HG03457 (cell line): Measurements from ENCODE around the gene KRTAP22-1.

ENCODE experiments used
- ATAC-seq: cut with Tn5 transposase; IDR thresholded peaks from one replicate; pipeline ENCODE4 v1.9.1; 2021; ENCODE audit warnings: moderate number of reproducible peaks; ENCODE audit not compliant: unreplicated experiment

Gene KRTAP22-1

DNA sequence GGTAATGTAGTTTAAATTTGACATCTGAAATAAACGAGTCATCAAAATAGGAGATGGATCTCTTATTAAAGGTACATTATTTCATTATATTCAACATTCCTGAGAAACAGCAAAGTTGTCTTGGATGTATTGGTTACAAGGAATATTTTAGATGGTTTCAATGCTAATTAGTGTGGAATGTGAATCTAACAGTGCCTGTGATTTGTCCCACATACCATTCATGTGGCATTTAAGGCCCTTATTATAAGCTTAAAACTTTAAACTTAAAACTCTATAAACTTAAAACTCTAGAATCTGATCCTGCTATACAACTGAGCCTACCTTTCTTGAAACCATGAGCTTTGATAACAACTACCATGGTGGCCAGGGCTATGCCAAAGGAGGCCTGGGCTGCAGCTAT lies at the start of gene KRTAP22-1:
Gene KRTAP22-1 (plus strand): TSS at position 301 of the 400 bp plus-strand sequence.
- ATAC-seq: no peak

- ATAC-seq: no peak
These were observed 48.1 kb upstream of the KRTAP22-1 start for GRCh38 chr21:30552782-30553181.

- ATAC-seq: no peak
These were observed 45.8 kb upstream of the KRTAP22-1 start for GRCh38 chr21:30555095-30555494.

GRCh38 chr21:30561264-30561895 lies 39.5 kb upstream of the KRTAP22-1 start, which contains the start of gene KRTAP19-7:
Gene KRTAP19-7, minus strand, starts transcription at chr21:30561314. Its CDS starts 25 bp downstream, at chr21:30561289.
- no peak for ATAC-seq

DNA sequence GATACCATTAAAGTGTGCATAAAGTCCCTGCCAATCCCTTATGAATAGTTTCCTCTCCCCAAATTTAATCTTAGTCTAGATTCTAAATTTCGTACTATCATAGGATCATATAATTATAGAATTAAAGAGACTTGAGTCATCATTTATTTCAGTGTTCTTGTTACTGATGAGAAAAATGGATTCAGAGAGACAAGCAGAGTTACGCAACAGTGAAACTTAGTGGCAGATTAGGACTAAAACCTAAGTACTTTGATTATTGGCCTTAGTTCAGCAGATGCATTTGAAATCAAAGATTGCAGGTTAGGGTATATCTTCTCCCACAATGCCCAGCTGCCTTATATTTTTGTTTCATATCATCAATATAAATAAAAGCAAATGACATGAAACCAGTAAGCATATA lies 38.9 kb upstream of the KRTAP22-1 start:
- no peak for ATAC-seq

DNA sequence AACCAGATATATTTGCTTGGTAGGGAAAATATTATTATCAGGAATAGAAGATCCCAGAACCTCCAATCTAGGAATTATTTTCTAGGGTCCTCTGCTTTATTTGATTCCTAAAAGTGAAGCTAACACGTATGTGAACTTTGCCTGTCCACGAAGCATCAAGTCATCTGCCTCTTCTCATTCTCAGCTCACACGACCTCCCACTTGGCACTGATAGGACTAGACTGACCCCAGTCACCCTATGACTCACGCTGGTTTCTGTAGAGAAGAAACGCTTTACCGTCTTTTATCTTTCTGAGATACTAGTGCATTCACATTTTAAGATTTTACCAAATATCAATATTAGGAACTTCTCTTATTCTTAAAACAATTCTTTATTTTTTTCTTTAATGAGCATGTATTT lies 37.8 kb upstream of the KRTAP22-1 start:
- ATAC-seq: no peak

DNA sequence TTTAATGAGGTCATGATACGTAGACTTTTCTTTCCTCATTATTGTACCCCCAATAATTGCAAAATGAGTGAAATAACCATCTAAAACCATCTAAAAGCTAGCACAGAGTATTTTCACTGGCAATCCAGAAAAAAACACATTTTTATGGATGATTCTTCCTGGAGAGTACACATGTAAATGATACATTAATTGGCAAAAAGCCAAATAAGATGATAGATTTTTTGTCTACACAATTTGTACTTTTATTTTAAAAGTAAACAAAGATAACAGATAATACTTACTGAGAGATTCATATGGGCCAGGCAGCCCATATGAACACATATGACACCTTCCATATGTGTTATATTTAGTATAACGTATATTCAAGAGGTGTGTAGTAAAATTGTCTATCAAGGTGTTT lies 37.3 kb upstream of the KRTAP22-1 start:
- no peak for ATAC-seq

- ATAC-seq: no peak
These were observed 33.3 kb upstream of the KRTAP22-1 start for GRCh38 chr21:30567617-30568016.

DNA sequence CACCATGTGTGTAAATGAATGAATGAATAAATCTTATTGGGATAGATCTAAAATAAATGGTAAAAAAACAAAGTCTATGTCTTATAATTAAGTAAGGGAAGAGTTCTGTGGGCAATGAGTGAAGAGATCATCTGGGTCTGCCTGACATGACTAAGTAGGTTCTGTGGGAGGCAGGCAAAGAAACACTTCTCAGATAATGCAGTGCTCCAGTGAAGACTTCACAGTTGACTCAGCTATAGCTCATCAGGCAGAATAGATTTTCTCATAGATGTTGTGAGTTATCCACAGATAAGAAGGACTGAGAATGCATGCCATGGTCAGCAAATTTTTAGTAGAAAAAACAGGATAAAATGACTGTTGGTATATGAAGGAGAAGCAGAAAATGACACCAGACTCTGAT lies 23.1 kb upstream of the KRTAP22-1 start:
- no peak for ATAC-seq

- ATAC-seq: no peak
These were observed 21.5 kb upstream of the KRTAP22-1 start for GRCh38 chr21:30579346-30579745.

DNA sequence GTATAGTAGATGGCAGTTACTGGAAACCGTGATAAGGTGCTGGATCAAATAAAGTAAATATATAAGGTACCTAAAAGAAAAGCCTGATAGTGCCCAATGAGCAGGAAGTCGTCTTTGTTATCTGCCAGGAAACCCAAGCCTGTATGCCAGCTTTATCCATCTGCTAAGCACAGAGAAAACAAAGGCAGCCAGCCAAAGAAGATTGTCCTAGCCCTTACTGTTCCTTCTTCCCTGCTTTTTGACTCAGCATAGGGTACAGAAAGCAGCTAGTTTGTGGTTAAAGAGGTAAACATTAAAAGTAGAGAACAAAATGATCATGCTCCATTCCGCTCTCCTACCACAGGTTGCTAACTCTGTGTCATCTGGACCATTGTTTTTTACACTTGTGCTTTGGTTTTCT lies 20.8 kb upstream of the KRTAP22-1 start:
- ATAC-seq: no peak

GRCh38 chr21:30582870-30583269 lies 18.0 kb upstream of the KRTAP22-1 start:
- no peak for ATAC-seq

DNA sequence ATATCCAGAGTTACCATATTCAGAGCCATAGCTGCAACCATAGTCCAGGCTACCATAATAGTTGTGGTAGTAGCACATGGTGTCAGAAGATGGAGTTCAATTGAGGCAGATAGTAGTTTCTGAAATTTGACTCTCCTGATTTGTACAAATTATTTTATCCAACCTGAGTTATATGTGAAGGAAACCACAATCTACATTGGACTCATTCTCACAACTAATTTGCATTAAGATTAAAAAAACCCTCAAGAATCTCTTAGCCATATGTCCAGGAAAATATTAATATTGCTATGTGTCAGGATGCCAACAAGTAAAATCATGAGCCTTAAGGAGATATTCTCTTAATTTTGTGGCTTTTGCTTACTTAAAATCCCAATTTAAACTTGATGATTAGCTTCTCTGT lies 10.6 kb upstream of the KRTAP22-1 start, which contains the start of gene KRTAP22-2:
Gene KRTAP22-2 (minus strand): TSS at position 101 of the 400 bp plus-strand sequence.
- no peak for ATAC-seq

DNA sequence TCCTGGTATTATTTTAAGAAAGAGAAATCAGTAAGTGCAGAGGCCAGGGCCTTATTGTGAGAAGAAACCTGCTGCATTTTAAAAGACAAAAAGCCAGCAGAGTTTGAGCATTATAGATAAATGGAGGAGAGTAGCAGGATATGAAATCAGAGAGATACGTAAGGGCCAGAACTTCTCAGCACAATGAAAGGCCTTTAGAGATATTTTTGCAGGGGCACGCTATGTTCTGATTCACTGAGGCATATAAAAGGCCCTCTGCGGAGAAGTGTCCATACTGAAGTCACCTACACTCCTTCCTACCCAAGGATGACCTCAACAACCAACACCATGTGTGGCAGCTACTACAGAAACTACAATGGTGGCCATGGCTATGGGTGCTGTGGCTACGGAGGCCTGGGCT lies 8.7 kb upstream of the KRTAP22-1 start, which contains the start of gene KRTAP6-3:
Gene KRTAP6-3 (plus strand): TSS at position 301 of the 400 bp plus-strand sequence. CDS start 6 bp downstream, at position 307.
- no peak for ATAC-seq

DNA sequence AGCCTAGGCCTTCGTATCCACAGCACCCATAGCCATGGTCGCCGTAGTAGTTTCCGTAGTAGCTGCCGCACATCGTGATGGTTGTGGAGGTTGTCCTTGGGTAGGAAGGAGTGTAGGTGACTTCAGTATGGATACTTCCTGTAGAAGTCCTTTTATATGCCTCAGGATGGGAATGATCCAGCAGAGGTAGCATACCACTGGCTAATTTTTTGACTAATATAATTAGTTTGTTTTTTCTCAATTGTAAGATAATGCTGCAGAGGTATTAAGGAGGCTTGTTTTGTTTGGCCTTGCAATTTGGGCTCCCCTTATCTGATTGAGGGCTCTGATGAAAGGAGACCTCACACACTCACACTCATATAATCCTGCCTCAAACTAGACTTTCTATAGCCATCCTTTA lies 2.1 kb upstream of the KRTAP22-1 start, which contains the start of gene KRTAP6-2:
Gene KRTAP6-2 (minus strand): TSS at position 101 of the 400 bp plus-strand sequence. CDS start 28 bp downstream, at position 73.
- no peak for ATAC-seq

GRCh38 chr21:30605968-30606367 lies 5.1 kb downstream of the KRTAP22-1 start:
- ATAC-seq: no peak

DNA sequence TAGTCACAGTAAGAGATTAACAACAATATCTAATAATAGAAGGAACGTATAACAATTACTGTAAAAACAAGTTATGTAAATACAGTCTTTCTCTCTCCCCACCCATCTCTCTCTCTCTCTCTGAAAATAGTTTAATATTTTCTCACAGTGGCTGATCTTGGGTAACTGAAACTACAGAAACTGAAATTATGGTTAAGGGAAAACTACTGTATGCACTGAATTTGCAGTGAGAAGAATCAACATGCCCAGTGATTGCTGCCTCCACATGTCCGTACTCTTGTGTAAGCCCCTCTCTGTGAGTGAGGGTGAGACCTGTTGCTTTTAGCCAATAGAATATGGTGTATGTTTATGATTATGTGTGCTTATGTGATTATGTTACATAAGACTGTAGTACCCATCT lies 11.2 kb downstream of the KRTAP22-1 start:
- ATAC-seq: no peak

DNA sequence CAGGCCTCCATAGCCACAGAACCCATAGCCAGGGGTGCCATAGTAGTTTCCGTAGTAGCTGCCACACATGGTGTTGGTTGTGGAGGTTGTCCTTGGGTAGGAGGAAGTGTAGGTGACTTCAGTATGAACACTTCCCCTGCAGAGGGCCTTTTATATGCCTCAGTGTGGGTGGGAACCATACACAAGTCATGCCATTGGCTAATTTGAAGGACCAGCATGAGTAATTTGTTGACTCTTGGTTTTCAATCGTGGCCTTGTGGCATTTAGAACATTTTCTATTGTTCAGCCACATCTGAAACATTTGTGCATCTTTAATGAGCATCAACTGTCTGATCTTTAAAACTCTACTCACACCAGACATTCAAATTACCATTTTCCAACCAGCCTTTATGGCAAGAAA lies 12.9 kb downstream of the KRTAP22-1 start, which contains the start of gene KRTAP6-1:
Gene KRTAP6-1 (minus strand): TSS at position 95 of the 400 bp plus-strand sequence. CDS start 26 bp downstream, at position 69.
- ATAC-seq: no peak

- ATAC-seq: no peak
These were observed 14.3 kb downstream of the KRTAP22-1 start for GRCh38 chr21:30615199-30615598.

DNA sequence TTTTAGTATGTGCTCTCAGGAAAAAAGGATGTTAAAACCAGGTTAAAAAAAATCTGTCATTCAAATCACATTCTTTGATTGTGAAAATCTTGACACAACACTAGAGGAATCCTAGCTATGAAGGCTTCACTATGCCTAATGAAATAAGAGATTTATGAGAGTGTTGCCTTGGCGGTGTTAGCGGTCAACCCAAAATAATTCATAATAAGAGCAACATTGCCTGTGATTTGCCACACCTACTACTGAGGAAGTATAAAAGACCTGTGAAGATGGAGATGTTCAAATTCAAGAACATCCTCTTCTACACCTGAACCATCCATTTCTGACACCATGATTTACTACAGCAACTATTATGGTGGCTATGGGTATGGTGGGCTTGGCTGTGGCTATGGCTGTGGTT lies 15.2 kb downstream of the KRTAP22-1 start, which contains the start of gene KRTAP20-1:
Gene KRTAP20-1 (plus strand): TSS at position 301 of the 400 bp plus-strand sequence. CDS start 30 bp downstream, at position 331.
- no peak for ATAC-seq

DNA sequence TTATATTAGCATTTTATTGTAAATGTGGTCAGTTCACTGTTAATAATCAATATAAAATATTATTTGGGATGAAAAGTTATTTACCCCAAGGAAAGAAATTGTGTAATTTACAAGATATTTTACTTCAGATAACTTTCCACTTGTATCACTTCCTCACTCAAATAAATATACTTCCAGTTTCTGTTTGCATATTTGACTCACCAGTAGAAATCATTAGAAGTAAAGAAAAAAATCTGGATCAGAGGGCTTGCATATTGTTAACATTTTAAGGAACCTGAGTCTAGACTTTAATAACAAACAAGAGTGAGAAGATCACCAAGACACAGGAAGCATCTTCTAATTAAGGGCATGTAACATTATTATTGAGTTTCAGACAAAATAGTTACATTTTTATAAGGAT lies 19.2 kb downstream of the KRTAP22-1 start:
- no peak for ATAC-seq

DNA sequence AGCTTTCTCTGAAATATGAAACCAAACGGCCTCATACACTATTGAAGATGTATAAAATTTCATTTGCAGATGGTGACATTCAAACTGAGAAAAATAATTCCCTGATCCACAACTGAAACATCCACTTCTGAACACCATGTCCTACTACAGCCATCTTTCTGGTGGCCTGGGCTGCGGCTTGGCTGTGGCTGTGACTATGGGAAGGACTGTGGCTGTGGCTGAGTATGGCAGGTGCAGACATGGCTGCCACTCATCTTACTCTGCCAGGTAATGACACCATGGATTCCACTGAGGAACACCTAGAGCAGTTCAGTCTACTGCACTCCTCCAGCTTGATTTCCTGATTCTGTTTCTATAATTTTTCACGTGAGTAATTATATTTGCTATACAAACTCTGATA lies 19.6 kb downstream of the KRTAP22-1 start, which contains the start of gene KRTAP20-4:
Gene KRTAP20-4 (plus strand): TSS at position 106 of the 400 bp plus-strand sequence.
- ATAC-seq: no peak
